Iris pigment epithelial cell (primary cell): ENCODE results near the gene HAGH.

Experiments used
- DNase-seq: peaks from one replicate; pipeline ENCODE4 v3.0.0-alpha.2; 2011; ENCODE audit warnings: low read depth

Gene HAGH

GRCh38 chr16:1786242-1787055, 40.2 kb downstream of the HAGH start:
- DNase-seq, result no peak

GRCh38 chr16:1785846-1786170, 40.8 kb downstream of the HAGH start:
- no peak for DNase-seq

- no peak for DNase-seq
Measured at GRCh38 chr16:1784977-1785845, 41.4 kb downstream of the HAGH start.

- DNase-seq, result peak; percentile 100
Measured at GRCh38 chr16:1782408-1783264, 44.0 kb downstream of the HAGH start, which contains the start of the genes NUBP2 and SPSB3. NUBP2 (plus strand) TSS chr16:1782960; CDS start chr16:1783021, 61 bp downstream. SPSB3 (minus strand) TSS chr16:1782571; CDS start chr16:1781483, 1,088 bp downstream.

GRCh38 chr16:1781758-1782407, 44.7 kb downstream of the HAGH start:
- peak; percentile 48 for DNase-seq

GRCh38 chr16:1781254-1781653, 45.4 kb downstream of the HAGH start:
- DNase-seq, result no peak

GRCh38 chr16:1780677-1781072, 46.0 kb downstream of the HAGH start:
- no peak for DNase-seq

- DNase-seq, result no peak
Measured at GRCh38 chr16:1779741-1780676, 46.6 kb downstream of the HAGH start.

GRCh38 chr16:1779234-1779701, 47.4 kb downstream of the HAGH start:
- no peak for DNase-seq

- no peak for DNase-seq
Measured at GRCh38 chr16:1778200-1779179, 48.1 kb downstream of the HAGH start.

- DNase-seq, result no peak
Measured at GRCh38 chr16:1777375-1778199, 49.0 kb downstream of the HAGH start.

- no peak for DNase-seq
Measured at GRCh38 chr16:1776991-1777374, 49.6 kb downstream of the HAGH start.

GRCh38 chr16:1776672-1776955, 50.0 kb downstream of the HAGH start:
- no peak for DNase-seq

- DNase-seq, result no peak
Measured at GRCh38 chr16:1775846-1776671, 50.6 kb downstream of the HAGH start.

- DNase-seq, result no peak
Measured at GRCh38 chr16:1775006-1775845, 51.4 kb downstream of the HAGH start.

GRCh38 chr16:1774448-1774780, 52.2 kb downstream of the HAGH start:
- DNase-seq, result no peak
